ENCODE data around the gene PAN2. TPM values are rescaled to one million over a fixed set of nuclear protein-coding genes. Genes with fewer than 3 reads are reported as not detected.
"Not testable (repeated sequence)": the region's sequence is repeated elsewhere in the genome, so short reads cannot be mapped to it uniquely, and the experiment has no call there.

The PAN2 gene
- total RNA-seq, 1 donor from 2014 or later: 19.3 TPM

GRCh38 chr12:56298828-56299227 is 35.0 kb downstream of the PAN2 start:
- peak overlapping the region; percentile 69 to 98 (median 95) for H3K9ac ChIP-seq (ENCODE audit: low read depth in 1 of 3, low read length in 3 of 3)
- no peaks in the 10 kb centered on the region for H3K9me3 ChIP-seq (ENCODE audit: control insufficient read depth in 3 of 3, low read length in 3 of 3)
- no peaks in the 10 kb centered on the region for H3K27me3 ChIP-seq (ENCODE audit: control insufficient read depth in 3 of 3, insufficient read depth in 3 of 3, low read length in 3 of 3)
- H3K4me1 ChIP-seq (ENCODE audit: control insufficient read depth in 3 of 3, insufficient read depth in 3 of 3, low read length in 3 of 3): peaks cover 50 to 66% (median 57%) of the 10 kb centered on the region in 3 donors
- peak overlapping the region; percentile 68 to 98 (median 98) for H3K4me3 ChIP-seq (ENCODE audit: low read length in 3 of 3)
- H3K27ac ChIP-seq (ENCODE audit: low read depth, low read length): peak overlapping the region; percentile 98
- H3K36me3 ChIP-seq (ENCODE audit: control insufficient read depth in 3 of 3, insufficient read depth in 3 of 3, low read length in 3 of 3): peaks cover 5 to 7% (median 5%) of the 10 kb centered on the region in 3 donors

GRCh38 chr12:56297400-56297799 is 36.4 kb downstream of the PAN2 start:
- no peak overlapping the region for H3K4me3 ChIP-seq (ENCODE audit: low read length in 3 of 3)
- peaks cover 53 to 71% (median 58%) of the 10 kb centered on the region in 3 donors for H3K4me1 ChIP-seq (ENCODE audit: control insufficient read depth in 3 of 3, insufficient read depth in 3 of 3, low read length in 3 of 3)
- H3K27me3 ChIP-seq (ENCODE audit: control insufficient read depth in 3 of 3, insufficient read depth in 3 of 3, low read length in 3 of 3): no peaks in the 10 kb centered on the region

GRCh38 chr12:56296295-56296694 is 37.5 kb downstream of the PAN2 start:
- H3K36me3 ChIP-seq (ENCODE audit: control insufficient read depth in 3 of 3, insufficient read depth in 3 of 3, low read length in 3 of 3): peaks cover 7 to 13% (median 11%) of the 10 kb centered on the region in 3 donors
- peak overlapping the region; percentile 13 to 41 (median 35) for H3K9ac ChIP-seq (ENCODE audit: low read depth in 1 of 3, low read length in 3 of 3)
- peak overlapping the region; percentile 27 for H3K27ac ChIP-seq (ENCODE audit: low read depth, low read length)
- H3K4me3 ChIP-seq (ENCODE audit: low read length in 3 of 3): no peak overlapping the region
- H3K27me3 ChIP-seq (ENCODE audit: control insufficient read depth in 3 of 3, insufficient read depth in 3 of 3, low read length in 3 of 3): no peaks in the 10 kb centered on the region
- H3K4me1 ChIP-seq (ENCODE audit: control insufficient read depth in 3 of 3, insufficient read depth in 3 of 3, low read length in 3 of 3): peaks cover 49 to 69% (median 57%) of the 10 kb centered on the region in 3 donors
- no peaks in the 10 kb centered on the region for H3K9me3 ChIP-seq (ENCODE audit: control insufficient read depth in 3 of 3, low read length in 3 of 3)

More at GRCh38 chr12:56297400-56297799, 36.4 kb downstream of the PAN2 start:
- H3K36me3 ChIP-seq (ENCODE audit: control insufficient read depth in 3 of 3, insufficient read depth in 3 of 3, low read length in 3 of 3): peaks cover 5 to 10% (median 7%) of the 10 kb centered on the region in 3 donors
- no peak overlapping the region for H3K9ac ChIP-seq (ENCODE audit: low read depth in 1 of 3, low read length in 3 of 3)
- no peaks in the 10 kb centered on the region for H3K9me3 ChIP-seq (ENCODE audit: control insufficient read depth in 3 of 3, low read length in 3 of 3)
- H3K27ac ChIP-seq (ENCODE audit: low read depth, low read length): no peak overlapping the region

- H3K4me3 ChIP-seq (ENCODE audit: low read length in 3 of 3): peak overlapping the region in 2 of 3 donors; percentile 7 to 31
- H3K4me1 ChIP-seq (ENCODE audit: control insufficient read depth in 3 of 3, insufficient read depth in 3 of 3, low read length in 3 of 3): peaks cover 38 to 59% (median 46%) of the 10 kb centered on the region in 3 donors
- H3K36me3 ChIP-seq (ENCODE audit: control insufficient read depth in 3 of 3, insufficient read depth in 3 of 3, low read length in 3 of 3): peaks cover 8 to 18% (median 14%) of the 10 kb centered on the region in 3 donors
- H3K27me3 ChIP-seq (ENCODE audit: control insufficient read depth in 3 of 3, insufficient read depth in 3 of 3, low read length in 3 of 3): no peaks in the 10 kb centered on the region
- no peaks in the 10 kb centered on the region for H3K9me3 ChIP-seq (ENCODE audit: control insufficient read depth in 3 of 3, low read length in 3 of 3)
- H3K27ac ChIP-seq (ENCODE audit: low read depth, low read length): no peak overlapping the region
- H3K9ac ChIP-seq (ENCODE audit: low read depth in 1 of 3, low read length in 3 of 3): peak overlapping the region in 1 of 3 donors; percentile 49
Measured at GRCh38 chr12:56293795-56294194, 40.0 kb downstream of the PAN2 start.

- Histone ChIP-seq H3K27me3 (ENCODE audit: control insufficient read depth in 3 of 3, insufficient read depth in 3 of 3, low read length in 3 of 3) (no peaks in the 10 kb centered on the region), H3K9ac (ENCODE audit: low read depth in 1 of 3, low read length in 3 of 3) (no peak overlapping the region), H3K4me1 (ENCODE audit: control insufficient read depth in 3 of 3, insufficient read depth in 3 of 3, low read length in 3 of 3) (peaks cover 20 to 30% (median 23%) of the 10 kb centered on the region in 3 donors), H3K4me3 (ENCODE audit: low read length in 3 of 3) (no peak overlapping the region), H3K9me3 (ENCODE audit: control insufficient read depth in 3 of 3, low read length in 3 of 3) (no peaks in the 10 kb centered on the region), H3K36me3 (ENCODE audit: control insufficient read depth in 3 of 3, insufficient read depth in 3 of 3, low read length in 3 of 3) (peaks cover 17 to 32% (median 18%) of the 10 kb centered on the region in 3 donors), H3K27ac (ENCODE audit: low read depth, low read length) (no peak overlapping the region)
Measured at GRCh38 chr12:56288705-56289387, 45.0 kb downstream of the PAN2 start.

- H3K4me1 ChIP-seq (ENCODE audit: control insufficient read depth in 3 of 3, insufficient read depth in 3 of 3, low read length in 3 of 3): peaks cover 10 to 11% (median 11%) of the 10 kb centered on the region in 3 donors
- no peaks in the 10 kb centered on the region for H3K9me3 ChIP-seq (ENCODE audit: control insufficient read depth in 3 of 3, low read length in 3 of 3)
- H3K27me3 ChIP-seq (ENCODE audit: control insufficient read depth in 3 of 3, insufficient read depth in 3 of 3, low read length in 3 of 3): no peaks in the 10 kb centered on the region
- peaks cover 28 to 50% (median 40%) of the 10 kb centered on the region in 3 donors for H3K36me3 ChIP-seq (ENCODE audit: control insufficient read depth in 3 of 3, insufficient read depth in 3 of 3, low read length in 3 of 3)
- H3K4me3 ChIP-seq (ENCODE audit: low read length in 3 of 3): no peak overlapping the region
- no peak overlapping the region for H3K27ac ChIP-seq (ENCODE audit: low read depth, low read length)
- no peak overlapping the region for H3K9ac ChIP-seq (ENCODE audit: low read depth in 1 of 3, low read length in 3 of 3)
Measured at GRCh38 chr12:56286044-56286830, 47.6 kb downstream of the PAN2 start.

- Histone ChIP-seq H3K4me1 (ENCODE audit: control insufficient read depth in 3 of 3, insufficient read depth in 3 of 3, low read length in 3 of 3) (peaks cover 8 to 11% (median 11%) of the 10 kb centered on the region in 3 donors), H3K36me3 (ENCODE audit: control insufficient read depth in 3 of 3, insufficient read depth in 3 of 3, low read length in 3 of 3) (peaks cover 36 to 54% (median 51%) of the 10 kb centered on the region in 3 donors)
- not testable (repeated sequence) for H3K9ac ChIP-seq (ENCODE audit: low read depth in 1 of 3, low read length in 3 of 3); H3K9me3 ChIP-seq (ENCODE audit: control insufficient read depth in 3 of 3, low read length in 3 of 3); H3K27ac ChIP-seq (ENCODE audit: low read depth, low read length); H3K27me3 ChIP-seq (ENCODE audit: control insufficient read depth in 3 of 3, insufficient read depth in 3 of 3, low read length in 3 of 3); H3K4me3 ChIP-seq (ENCODE audit: low read length in 3 of 3)
Measured at GRCh38 chr12:56284263-56284662, 49.5 kb downstream of the PAN2 start.

- Histone ChIP-seq H3K36me3 (ENCODE audit: control insufficient read depth in 3 of 3, insufficient read depth in 3 of 3, low read length in 3 of 3) (peaks cover 47 to 66% (median 63%) of the 10 kb centered on the region in 3 donors), H3K4me1 (ENCODE audit: control insufficient read depth in 3 of 3, insufficient read depth in 3 of 3, low read length in 3 of 3) (peaks cover 6 to 8% (median 8%) of the 10 kb centered on the region in 3 donors), H3K27ac (ENCODE audit: low read depth, low read length) (no peak overlapping the region), H3K4me3 (ENCODE audit: low read length in 3 of 3) (no peak overlapping the region), H3K9ac (ENCODE audit: low read depth in 1 of 3, low read length in 3 of 3) (no peak overlapping the region), H3K27me3 (ENCODE audit: control insufficient read depth in 3 of 3, insufficient read depth in 3 of 3, low read length in 3 of 3) (no peaks in the 10 kb centered on the region), H3K9me3 (ENCODE audit: control insufficient read depth in 3 of 3, low read length in 3 of 3) (no peaks in the 10 kb centered on the region)
Measured at GRCh38 chr12:56282579-56282978, 51.2 kb downstream of the PAN2 start.

- Histone ChIP-seq H3K4me3 (ENCODE audit: low read length in 3 of 3) (no peak overlapping the region), H3K9me3 (ENCODE audit: control insufficient read depth in 3 of 3, low read length in 3 of 3) (no peaks in the 10 kb centered on the region), H3K27me3 (ENCODE audit: control insufficient read depth in 3 of 3, insufficient read depth in 3 of 3, low read length in 3 of 3) (no peaks in the 10 kb centered on the region), H3K36me3 (ENCODE audit: control insufficient read depth in 3 of 3, insufficient read depth in 3 of 3, low read length in 3 of 3) (peaks cover 49 to 68% (median 63%) of the 10 kb centered on the region in 3 donors), H3K4me1 (ENCODE audit: control insufficient read depth in 3 of 3, insufficient read depth in 3 of 3, low read length in 3 of 3) (peaks cover 6 to 8% (median 8%) of the 10 kb centered on the region in 3 donors), H3K27ac (ENCODE audit: low read depth, low read length) (no peak overlapping the region), H3K9ac (ENCODE audit: low read depth in 1 of 3, low read length in 3 of 3) (no peak overlapping the region)
Measured at GRCh38 chr12:56282030-56282429, 51.8 kb downstream of the PAN2 start.

GRCh38 chr12:56280849-56281248 is 53.0 kb downstream of the PAN2 start:
- no peak overlapping the region for H3K27ac ChIP-seq (ENCODE audit: low read depth, low read length)
- H3K9ac ChIP-seq (ENCODE audit: low read depth in 1 of 3, low read length in 3 of 3): no peak overlapping the region
- peaks cover 0 to under 1% (median 0%) of the 10 kb centered on the region in 3 donors for H3K4me1 ChIP-seq (ENCODE audit: control insufficient read depth in 3 of 3, insufficient read depth in 3 of 3, low read length in 3 of 3)
- peaks cover 55 to 67% (median 63%) of the 10 kb centered on the region in 3 donors for H3K36me3 ChIP-seq (ENCODE audit: control insufficient read depth in 3 of 3, insufficient read depth in 3 of 3, low read length in 3 of 3)
- H3K27me3 ChIP-seq (ENCODE audit: control insufficient read depth in 3 of 3, insufficient read depth in 3 of 3, low read length in 3 of 3): no peaks in the 10 kb centered on the region
- no peaks in the 10 kb centered on the region for H3K9me3 ChIP-seq (ENCODE audit: control insufficient read depth in 3 of 3, low read length in 3 of 3)
- H3K4me3 ChIP-seq (ENCODE audit: low read length in 3 of 3): no peak overlapping the region
